Measurements from ENCODE around the gene ANP32B. TPM values are rescaled to one million over a fixed set of nuclear protein-coding genes. Genes with fewer than 3 reads are reported as not detected.

Gene ANP32B
- polyA plus RNA-seq, 1 donor (not counting 4 experiments of a cell fraction or from before 2014, with no cell fraction given) = 51.0 TPM

- no peaks in the 10 kb centered on the region for H3K9me1 ChIP-seq (ENCODE audit: control insufficient read depth, extremely low read depth, insufficient read depth, low read length)
- dilution Hi-C loops (cut with MboI; ENCODE audit: extremely low pct_ligation_motif_present, low sequenced_read_pairs) = no loop called here
- TF ChIP-seq EZH2 (IDR thresholded peaks at IDR 0.05; ENCODE audit: low read length) (no peak), CTCF (optimal IDR thresholded peaks at IDR 0.05 in 1 of 3, IDR thresholded peaks at IDR 0.05 in 1 of 3, conservative IDR thresholded peaks at IDR 0.05 in 1 of 3; ENCODE audit: extremely low read depth in 1 of 3, insufficient read depth in 2 of 3, low read length in 3 of 3) (no peak)
- no peak overlapping the region for H3K4me3 ChIP-seq (ENCODE audit: control insufficient read depth in 2 of 3, extremely low read depth in 1 of 3, insufficient read depth in 2 of 3, low read depth in 1 of 3, low read length in 3 of 3)
- H4K20me1 ChIP-seq (ENCODE audit: control insufficient read depth, extremely low read depth, insufficient read depth, low read length) = no peaks in the 10 kb centered on the region
- H3K36me3 ChIP-seq (ENCODE audit: control insufficient read depth in 2 of 2, extremely low read depth in 1 of 2, insufficient read depth in 2 of 2, low read length in 2 of 2) = no peaks in the 10 kb centered on the region
- no peaks in the 10 kb centered on the region for H3K27me3 ChIP-seq (ENCODE audit: control insufficient read depth, extremely low read depth, insufficient read depth, low read length)
- no peaks in the 10 kb centered on the region for H3K9me3 ChIP-seq (ENCODE audit: control insufficient read depth, low read depth, low read length)
- no peak overlapping the region for H3K27ac ChIP-seq (ENCODE audit: control insufficient read depth, insufficient read depth, low read length)
- DNase-seq (ENCODE audit: low read depth, low spot score) (no peak), FAIRE-seq (no peak)
- H3K4me1 ChIP-seq (ENCODE audit: control insufficient read depth, extremely low read depth, insufficient read depth, low read length) = no peaks in the 10 kb centered on the region
- no peak overlapping the region for H2AFZ ChIP-seq (ENCODE audit: control insufficient read depth, low read length)
- no peaks in the 10 kb centered on the region for H3K79me2 ChIP-seq (ENCODE audit: control insufficient read depth, insufficient read depth, low read length)
- H3K9ac ChIP-seq (ENCODE audit: control insufficient read depth, extremely low read depth, insufficient read depth, low read length) = no peak overlapping the region
- no peak overlapping the region for H3K4me2 ChIP-seq (ENCODE audit: control insufficient read depth, extremely low read depth, insufficient read depth, low read depth, low read length)
Observed at GRCh38 chr9:98049288-98050072, 66.3 kb downstream of the ANP32B start.

- no peaks in the 10 kb centered on the region for H3K9me1 ChIP-seq (ENCODE audit: control insufficient read depth, extremely low read depth, insufficient read depth, low read length)
- H3K36me3 ChIP-seq (ENCODE audit: control insufficient read depth in 2 of 2, extremely low read depth in 1 of 2, insufficient read depth in 2 of 2, low read length in 2 of 2) = no peaks in the 10 kb centered on the region
- no peak overlapping the region for H2AFZ ChIP-seq (ENCODE audit: control insufficient read depth, low read length)
- no peaks in the 10 kb centered on the region for H3K79me2 ChIP-seq (ENCODE audit: control insufficient read depth, insufficient read depth, low read length)
- no peak overlapping the region for H3K4me3 ChIP-seq (ENCODE audit: control insufficient read depth in 2 of 3, extremely low read depth in 1 of 3, insufficient read depth in 2 of 3, low read depth in 1 of 3, low read length in 3 of 3)
- no peak for TF ChIP-seq CTCF (optimal IDR thresholded peaks at IDR 0.05 in 1 of 3, IDR thresholded peaks at IDR 0.05 in 1 of 3, conservative IDR thresholded peaks at IDR 0.05 in 1 of 3; ENCODE audit: extremely low read depth in 1 of 3, insufficient read depth in 2 of 3, low read length in 3 of 3)
- no peak for TF ChIP-seq EZH2 (IDR thresholded peaks at IDR 0.05; ENCODE audit: low read length)
- no peaks in the 10 kb centered on the region for H3K4me1 ChIP-seq (ENCODE audit: control insufficient read depth, extremely low read depth, insufficient read depth, low read length)
- no peak overlapping the region for H3K4me2 ChIP-seq (ENCODE audit: control insufficient read depth, extremely low read depth, insufficient read depth, low read depth, low read length)
- no peak overlapping the region for H3K27ac ChIP-seq (ENCODE audit: control insufficient read depth, insufficient read depth, low read length)
- no peak overlapping the region for H3K9ac ChIP-seq (ENCODE audit: control insufficient read depth, extremely low read depth, insufficient read depth, low read length)
- DNase-seq (ENCODE audit: low read depth, low spot score) (no peak), FAIRE-seq (no peak)
- no peaks in the 10 kb centered on the region for H3K27me3 ChIP-seq (ENCODE audit: control insufficient read depth, extremely low read depth, insufficient read depth, low read length)
- H3K9me3 ChIP-seq (ENCODE audit: control insufficient read depth, low read depth, low read length) = no peaks in the 10 kb centered on the region
- dilution Hi-C loops (cut with MboI; ENCODE audit: extremely low pct_ligation_motif_present, low sequenced_read_pairs) = no loop called here
- no peaks in the 10 kb centered on the region for H4K20me1 ChIP-seq (ENCODE audit: control insufficient read depth, extremely low read depth, insufficient read depth, low read length)
Observed at GRCh38 chr9:98050351-98050750, 67.2 kb downstream of the ANP32B start.
